GM10266 (cell line): Measurements from ENCODE around the gene PF4V1.

Experiments used
- DNase-seq: peaks from one replicate; pipeline ENCODE4 v3.0.0; 2012; ENCODE audit errors: extremely low spot score
- TF ChIP-seq, protein P1 (sequence below): IDR thresholded peaks from 2 replicates; pipeline ENCODE4 v1.5.1; 2012; ENCODE audit warnings: mild to moderate bottlenecking, low read depth; ENCODE audit not compliant: control insufficient read depth, insufficient read depth; ENCODE audit errors: missing control alignments

PF4V1 gene

DNA sequence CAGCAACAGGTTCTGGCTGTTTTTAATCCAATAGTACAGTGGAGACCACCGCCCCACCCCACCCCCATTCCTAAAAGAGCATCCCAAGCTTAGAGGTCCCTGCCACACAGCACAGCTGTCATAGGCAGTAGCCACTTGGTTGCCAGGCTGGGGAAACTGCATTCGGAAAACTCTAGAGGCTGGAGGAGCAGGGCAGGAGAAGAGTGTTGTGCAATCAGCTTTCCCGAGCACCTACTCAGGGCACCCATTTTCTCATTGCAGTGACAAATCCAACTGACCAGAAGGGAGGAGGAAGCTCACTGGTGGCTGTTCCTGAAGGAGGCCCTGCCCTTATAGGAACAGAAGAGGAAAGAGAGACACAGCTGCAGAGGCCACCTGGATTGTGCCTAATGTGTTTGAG, 17.2 kb downstream of the PF4V1 start:
- DNase-seq: no peak

DNA sequence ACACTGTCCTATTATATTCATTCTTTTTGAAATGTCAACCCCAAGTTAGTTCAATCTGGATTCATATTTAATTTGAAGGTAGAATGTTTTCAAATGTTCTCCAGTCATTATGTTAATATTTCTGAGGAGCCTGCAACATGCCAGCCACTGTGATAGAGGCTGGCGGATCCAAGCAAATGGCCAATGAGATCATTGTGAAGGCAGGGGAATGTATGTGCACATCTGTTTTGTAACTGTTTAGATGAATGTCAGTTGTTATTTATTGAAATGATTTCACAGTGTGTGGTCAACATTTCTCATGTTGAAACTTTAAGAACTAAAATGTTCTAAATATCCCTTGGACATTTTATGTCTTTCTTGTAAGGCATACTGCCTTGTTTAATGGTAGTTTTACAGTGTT, 17.7 kb downstream of the PF4V1 start:
- TF ChIP-seq, protein P1, sequence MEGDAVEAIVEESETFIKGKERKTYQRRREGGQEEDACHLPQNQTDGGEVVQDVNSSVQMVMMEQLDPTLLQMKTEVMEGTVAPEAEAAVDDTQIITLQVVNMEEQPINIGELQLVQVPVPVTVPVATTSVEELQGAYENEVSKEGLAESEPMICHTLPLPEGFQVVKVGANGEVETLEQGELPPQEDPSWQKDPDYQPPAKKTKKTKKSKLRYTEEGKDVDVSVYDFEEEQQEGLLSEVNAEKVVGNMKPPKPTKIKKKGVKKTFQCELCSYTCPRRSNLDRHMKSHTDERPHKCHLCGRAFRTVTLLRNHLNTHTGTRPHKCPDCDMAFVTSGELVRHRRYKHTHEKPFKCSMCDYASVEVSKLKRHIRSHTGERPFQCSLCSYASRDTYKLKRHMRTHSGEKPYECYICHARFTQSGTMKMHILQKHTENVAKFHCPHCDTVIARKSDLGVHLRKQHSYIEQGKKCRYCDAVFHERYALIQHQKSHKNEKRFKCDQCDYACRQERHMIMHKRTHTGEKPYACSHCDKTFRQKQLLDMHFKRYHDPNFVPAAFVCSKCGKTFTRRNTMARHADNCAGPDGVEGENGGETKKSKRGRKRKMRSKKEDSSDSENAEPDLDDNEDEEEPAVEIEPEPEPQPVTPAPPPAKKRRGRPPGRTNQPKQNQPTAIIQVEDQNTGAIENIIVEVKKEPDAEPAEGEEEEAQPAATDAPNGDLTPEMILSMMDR: no peak
- no peak for DNase-seq

More for the DNA sequence above, 17.2 kb downstream of the PF4V1 start:
- TF ChIP-seq, protein P1: no peak

DNA sequence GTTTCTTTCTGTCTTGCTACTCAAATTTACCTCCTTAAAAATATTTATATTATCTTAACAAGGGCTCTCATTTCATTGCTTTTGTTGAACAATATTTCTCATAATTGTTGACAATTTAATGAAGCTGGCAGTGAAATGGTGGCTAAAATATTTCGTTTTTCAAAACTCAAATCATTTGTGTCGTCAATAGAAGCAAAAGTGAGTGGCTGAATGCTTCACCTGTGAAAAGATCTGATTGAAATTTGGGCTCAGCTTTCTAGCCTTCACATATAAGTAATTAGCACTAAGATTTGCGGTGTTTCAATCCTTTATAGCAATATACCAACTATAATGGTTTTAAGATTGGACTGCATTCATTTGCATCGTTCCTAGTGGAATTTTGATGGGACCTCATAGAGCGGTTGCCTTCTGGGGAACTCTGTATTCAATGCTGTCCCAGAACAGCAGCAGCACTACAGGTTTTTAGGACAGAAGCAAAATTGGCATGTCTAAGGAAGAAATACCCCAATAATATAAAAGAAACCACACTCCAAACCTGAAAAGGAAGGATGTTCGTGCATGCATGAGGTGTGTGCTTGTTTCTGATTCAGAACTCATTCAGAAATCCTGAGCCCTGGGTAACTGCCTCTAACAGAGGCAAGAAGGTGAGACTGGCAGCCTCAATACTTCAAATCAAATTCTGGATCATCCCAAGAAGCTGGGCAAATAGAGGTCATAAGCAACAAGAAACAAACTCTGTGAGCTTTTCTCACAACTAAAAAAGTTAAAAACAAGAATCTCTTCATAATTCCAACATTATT, 18.6 kb downstream of the PF4V1 start:
- TF ChIP-seq, protein P1: no peak
- no peak for DNase-seq

DNA sequence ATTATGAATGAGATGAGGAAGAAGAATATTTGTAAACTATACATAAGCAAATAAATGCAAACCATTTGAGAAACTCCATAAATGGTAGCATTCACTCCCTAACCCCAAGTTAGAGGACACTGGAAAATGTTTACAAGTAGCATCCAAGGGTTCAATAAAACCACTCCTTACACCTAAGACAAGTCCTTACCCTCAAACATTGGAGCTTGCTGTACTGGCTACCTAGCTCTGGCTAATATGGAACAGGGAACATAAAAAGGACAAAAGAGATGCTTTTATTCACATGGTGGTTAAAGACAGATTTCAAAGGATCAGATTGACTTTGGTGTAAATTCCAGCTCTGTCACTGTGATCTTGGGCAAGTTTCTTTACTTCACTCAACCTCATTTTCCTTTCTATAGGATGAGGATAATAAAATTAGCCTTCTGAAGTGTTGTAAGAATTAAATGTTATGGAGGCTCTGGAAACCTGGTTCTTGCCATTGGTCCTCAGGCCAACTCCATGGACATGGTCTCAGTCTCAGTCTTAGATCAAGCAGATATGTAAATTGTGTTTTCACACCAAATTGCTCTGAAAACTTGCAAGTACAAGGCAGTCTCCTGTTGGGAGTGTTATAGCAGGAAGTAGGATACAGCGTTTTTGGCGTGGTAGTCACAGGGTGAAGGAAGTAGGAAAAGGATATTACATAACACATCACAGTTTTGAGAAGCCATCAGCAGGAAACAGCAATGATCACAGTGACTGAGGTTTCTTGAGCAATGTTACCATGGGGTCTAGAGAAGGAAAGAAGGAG, 19.4 kb downstream of the PF4V1 start:
- DNase-seq: no peak
- TF ChIP-seq, protein P1: no peak

DNA sequence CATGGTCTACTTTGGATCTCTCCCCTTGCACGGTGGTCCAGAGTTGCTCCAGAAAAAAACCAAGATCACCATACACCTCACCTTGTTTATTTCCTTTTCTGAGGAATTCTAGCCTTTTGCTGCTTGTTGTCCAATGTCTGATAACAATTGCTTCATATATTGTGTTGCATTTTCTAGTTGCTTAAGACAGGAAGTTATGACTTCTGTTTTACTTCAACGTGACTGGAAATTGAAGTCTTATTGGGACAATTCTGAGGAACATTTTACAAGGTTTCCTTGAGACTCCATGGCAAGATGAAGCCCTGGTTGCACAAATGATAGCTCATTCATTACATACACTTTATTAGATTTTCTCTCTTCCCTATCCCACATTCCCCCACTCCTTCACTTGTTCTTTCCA, 21.3 kb downstream of the PF4V1 start:
- no peak for DNase-seq
- TF ChIP-seq, protein P1: no peak

DNA sequence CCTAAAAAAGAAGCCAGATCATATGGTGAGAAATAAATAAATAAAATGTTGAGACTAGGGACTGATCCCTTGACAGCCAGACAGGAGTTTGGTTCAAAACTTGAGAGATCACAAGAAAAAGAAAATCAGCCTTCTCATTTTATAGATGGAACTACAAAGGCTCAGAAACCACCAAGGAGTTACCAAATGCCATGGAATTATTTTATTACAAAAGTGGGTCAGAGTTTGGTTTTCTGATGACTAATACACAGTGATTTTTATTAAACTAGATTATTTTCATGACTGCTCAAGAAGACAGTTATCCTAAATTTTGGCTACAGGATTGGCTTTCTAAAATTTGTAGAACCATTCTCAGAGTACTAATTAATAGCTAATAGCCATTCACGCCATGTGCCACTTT, 22.3 kb downstream of the PF4V1 start:
- TF ChIP-seq, protein P1: no peak
- no peak for DNase-seq

DNA sequence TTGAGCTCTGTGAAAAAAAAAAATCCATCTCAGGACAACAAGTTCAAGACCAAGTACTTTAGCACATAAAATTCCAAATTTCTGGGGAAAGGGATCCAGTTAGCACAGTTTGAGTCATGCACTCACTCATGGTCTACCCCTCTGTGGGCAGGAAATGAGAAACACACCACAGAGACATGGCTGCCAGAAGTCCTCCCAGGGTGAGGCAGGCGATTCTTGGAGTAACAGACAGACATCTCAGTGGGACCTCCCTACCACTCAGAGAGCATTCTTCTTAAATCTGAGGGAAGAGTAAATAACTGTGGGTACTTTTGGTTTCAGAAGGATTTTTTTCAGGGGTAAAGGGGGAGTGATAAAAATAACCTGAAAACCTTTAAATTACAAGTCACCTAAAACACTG, 30.2 kb downstream of the PF4V1 start:
- TF ChIP-seq, protein P1: no peak
- DNase-seq: no peak
